AG20443 (cell line): ENCODE measurements around the gene TGFBR1.

Source experiments
- DNase-seq: peaks from one replicate; pipeline ENCODE4 v3.0.0; 2012; ENCODE audit warnings: low spot score, mixed read lengths

The TGFBR1 gene

DNA sequence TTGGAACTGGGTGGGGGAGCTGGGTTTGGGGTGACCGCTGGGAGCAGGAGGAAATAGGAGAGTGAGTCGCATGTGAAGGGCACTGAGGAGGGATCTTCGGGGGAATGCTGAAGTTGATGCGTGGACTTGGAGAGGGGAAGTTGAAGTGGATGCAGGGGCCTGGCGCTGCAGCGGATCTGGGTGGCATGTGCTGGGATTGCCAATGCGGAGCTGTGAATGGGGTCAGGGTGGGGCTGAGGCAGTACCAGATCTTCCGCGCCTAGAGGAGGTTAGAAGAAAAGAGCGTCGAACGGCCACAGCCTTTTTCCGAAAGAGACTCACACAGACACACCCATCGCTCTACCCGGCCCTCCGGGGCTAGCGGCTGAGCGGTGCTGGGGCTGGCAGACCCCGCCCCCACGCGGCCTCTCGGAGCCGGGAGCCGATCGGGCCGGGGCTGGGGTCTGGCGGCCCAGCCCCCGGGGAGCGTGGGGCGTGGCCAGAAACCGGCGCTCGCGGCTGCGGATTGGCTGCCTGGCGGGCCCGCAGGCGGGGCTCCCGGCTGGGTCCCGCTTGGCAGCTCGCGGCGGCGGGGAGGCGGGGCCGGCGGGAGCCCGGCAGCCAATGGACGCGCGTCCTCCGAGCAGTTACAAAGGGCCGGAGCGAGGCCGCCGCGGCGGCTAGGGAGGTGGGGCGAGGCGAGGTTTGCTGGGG, at the start of gene TGFBR1:
Gene TGFBR1, plus strand, starts transcription at position 655 of the 693 bp plus-strand sequence. CDS start 93 bp downstream, outside the sequence.
- peak; percentile 99 for DNase-seq

GRCh38 chr9:99055384-99055783, 49.5 kb upstream of the TGFBR1 start:
- DNase-seq, result no peak

DNA sequence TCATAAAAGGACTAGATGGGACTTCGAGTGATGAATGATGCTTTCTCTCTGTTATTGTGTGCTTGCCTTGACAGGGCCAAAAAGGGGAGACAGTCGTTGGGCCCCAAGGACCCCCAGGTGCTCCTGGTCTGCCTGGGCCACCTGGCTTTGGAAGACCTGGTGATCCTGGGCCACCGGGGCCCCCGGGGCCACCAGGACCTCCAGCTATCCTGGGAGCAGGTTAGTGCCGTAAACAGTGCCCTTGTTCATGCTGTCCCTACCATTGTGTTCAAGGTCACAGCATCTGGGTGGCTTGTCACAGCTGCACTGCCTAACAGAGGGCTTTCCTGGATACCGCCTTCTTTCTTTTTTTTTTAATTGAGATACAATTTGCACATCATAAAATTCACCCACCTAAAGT, 48.7 kb upstream of the TGFBR1 start:
- no peak for DNase-seq

- peak; percentile 63 for DNase-seq
Measured at GRCh38 chr9:99056886-99057664, 47.8 kb upstream of the TGFBR1 start.

- peak; percentile 52 for DNase-seq
Measured at GRCh38 chr9:99057665-99058625, 47.0 kb upstream of the TGFBR1 start.

- DNase-seq, result no peak
Measured at GRCh38 chr9:99058964-99059921, 45.7 kb upstream of the TGFBR1 start.

- no peak for DNase-seq
Measured at GRCh38 chr9:99060621-99061020, 44.3 kb upstream of the TGFBR1 start.

GRCh38 chr9:99062549-99062948, 42.4 kb upstream of the TGFBR1 start:
- no peak for DNase-seq

DNA sequence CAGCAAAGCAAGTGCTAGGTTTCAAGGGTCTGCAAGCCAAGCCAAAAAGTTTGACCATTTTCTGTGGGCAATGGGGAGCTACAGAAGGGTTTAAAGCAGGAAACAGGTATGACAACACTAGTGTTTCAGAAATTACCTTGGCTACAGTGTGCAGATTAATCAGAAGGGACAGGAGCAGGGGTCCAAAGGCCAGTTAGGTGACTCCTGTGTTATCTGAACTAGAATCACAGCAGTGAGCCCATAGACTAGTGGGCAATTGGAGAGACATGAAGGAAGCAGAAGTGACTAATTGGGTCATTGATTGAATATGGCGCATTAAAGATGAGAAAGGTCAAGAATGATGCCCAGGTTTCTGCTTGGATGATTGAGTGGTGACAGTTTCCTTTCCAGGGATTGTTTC, 41.4 kb upstream of the TGFBR1 start:
- no peak for DNase-seq

- no peak for DNase-seq
Measured at GRCh38 chr9:99066571-99066970, 38.3 kb upstream of the TGFBR1 start.

GRCh38 chr9:99069075-99069474, 35.8 kb upstream of the TGFBR1 start:
- DNase-seq, result no peak

GRCh38 chr9:99069546-99069945, 35.4 kb upstream of the TGFBR1 start:
- DNase-seq, result no peak

DNA sequence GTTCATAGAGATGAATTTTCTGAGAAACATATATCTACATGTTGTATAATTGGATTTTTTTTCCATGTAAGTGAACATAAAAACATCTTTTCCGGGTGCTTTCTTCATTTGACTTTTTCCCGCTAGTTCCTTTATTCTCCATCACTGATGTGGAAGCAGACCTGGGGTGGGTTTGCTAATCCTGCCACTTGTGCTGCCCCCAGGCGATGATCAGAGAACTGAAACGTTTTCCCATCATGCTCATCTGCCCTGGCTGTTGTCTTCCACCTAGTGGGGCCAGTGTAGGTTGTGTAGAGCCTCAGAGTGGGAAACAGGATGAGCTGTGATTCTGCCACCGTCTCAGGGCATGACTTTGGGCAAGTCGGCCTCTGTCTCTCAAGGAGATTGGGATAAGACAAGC, 34.2 kb upstream of the TGFBR1 start:
- DNase-seq, result no peak

DNA sequence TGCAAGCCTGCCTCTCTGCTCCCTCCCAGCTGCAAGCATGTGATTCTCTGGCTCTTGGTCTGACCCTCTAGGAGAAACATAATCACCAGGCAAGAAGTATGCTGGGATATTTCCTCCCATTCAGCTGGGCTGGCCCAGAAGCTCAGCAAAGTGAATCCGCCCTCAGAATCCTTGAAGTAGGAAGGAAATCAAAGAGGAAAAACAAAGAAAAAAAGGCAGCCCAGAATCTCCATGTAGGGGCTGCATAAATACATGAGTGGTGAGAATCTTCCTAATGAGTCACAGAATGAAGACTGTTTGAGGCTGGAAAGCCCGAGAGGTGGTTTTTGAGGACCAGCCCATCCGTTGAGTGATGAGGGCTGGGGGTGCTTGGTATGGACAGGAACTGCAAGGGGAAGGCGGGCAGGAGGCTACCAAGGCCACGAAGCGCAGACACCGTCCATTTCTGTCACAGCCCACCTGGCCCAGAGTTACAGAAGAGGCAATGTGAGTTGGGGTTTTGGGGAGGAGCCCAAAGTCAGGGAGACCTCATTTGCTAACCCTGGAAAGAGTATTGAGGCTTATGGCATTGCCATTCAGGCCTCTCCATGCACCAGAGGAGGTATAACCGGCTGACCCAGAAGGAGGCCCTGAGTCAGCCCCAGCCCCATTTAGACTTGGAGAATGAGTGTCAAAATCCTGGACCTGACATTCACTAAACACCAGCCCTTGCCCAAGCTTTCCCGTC, 33.4 kb upstream of the TGFBR1 start:
- no peak for DNase-seq

DNA sequence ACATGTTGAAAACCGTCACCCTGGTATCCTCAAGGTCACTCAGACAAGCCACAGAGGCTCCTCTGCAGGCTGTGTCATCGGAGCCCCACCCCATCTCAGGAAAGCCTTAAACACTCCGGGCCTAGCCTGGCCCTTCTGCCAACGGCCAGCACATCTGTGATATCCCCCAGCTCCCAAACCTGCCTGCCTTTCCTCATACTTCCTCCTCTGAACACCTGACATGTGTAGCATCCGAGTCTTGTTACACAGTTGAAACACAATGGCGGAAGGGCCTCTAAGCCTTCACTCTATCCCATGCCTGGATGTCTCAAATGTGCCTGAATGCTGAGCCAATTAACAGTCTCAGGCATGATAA, 32.9 kb upstream of the TGFBR1 start:
- peak; percentile 52 for DNase-seq

- no peak for DNase-seq
Measured at GRCh38 chr9:99073347-99073746, 31.6 kb upstream of the TGFBR1 start.

DNA sequence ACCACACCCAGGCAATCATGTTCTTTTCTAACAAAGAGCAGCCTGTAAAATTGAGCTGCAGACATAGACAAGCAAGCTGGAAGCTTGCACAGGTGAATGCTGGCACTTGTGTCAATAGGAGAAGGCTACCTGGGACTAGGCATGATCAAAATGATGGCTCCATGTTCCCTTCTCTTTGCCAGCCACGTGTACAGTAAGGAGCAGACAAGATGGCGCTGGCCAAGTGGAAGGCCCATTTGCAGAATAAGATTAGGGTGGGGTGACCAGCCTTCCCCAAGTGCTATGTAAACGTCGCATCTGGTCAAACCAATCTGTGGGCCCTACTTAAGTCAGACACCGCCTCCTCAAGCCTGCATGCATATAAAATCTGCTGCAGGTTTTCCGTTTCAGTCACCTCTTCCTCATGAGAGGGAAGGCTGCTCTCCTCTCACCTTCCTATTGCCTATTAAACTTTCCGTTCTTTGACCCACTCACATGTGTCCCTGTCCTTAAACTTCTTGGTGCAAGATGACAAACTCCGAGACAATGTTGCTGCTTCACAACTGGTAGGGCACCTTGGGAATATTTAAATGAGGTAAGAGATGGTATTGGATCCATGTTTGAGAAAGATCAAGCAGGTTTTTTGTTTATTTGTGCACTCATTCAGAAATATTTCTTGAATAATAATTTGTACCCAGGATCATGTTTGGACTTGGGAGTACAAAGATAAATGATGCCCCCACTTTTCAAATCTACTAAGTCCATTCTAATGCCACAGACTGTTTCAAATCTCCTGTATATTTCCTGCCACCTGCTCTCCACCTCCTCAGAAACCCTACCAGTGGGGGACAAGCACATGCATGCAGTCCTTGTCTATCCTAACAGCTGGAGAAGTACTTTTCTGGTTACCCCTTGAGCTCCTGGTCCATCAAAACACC, 30.7 kb upstream of the TGFBR1 start:
- DNase-seq, result no peak

GRCh38 chr9:99074902-99075245, 30.0 kb upstream of the TGFBR1 start:
- no peak for DNase-seq

DNA sequence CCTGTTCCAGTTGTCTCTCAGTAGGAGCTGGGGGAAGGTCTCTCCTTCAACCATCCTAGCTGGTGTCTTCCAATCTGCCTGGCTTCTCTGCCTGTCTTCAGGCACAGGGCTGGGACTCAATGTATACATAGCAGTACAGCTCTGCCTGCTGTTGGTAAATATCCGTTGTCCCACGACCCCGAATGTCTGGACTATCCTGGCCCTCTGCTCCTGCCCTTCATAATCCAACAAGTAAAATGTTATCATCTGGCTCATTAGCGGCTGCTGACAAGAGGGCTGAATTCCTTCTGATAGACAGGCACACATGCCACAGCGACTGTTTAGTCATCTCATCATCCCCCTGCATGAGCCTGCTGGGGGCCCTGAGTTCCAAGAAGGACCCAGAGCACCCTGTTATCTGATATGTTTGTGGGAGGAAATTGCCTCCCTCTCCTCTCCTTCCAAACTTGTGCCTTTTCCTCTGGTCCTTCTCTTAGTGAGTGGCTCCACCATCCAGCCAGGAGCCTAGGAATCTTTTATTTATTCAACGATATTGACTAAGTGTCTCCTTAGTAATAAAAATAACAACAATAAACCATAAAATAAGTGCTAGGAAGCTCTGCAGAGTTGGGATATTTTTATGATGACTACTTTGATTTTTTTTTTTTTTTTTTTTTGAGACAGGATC, 29.5 kb upstream of the TGFBR1 start:
- peak; percentile 65 for DNase-seq
